Natural killer cell treated with Interleukin-12 subunit alpha and Interleukin-12 subunit beta and Interleukin-15 and Interleukin-18, amount 100 ng/mL, for 72 hours (primary cell): ENCODE results near the gene KCNIP2. TPM values are rescaled to one million over a fixed set of nuclear protein-coding genes. Genes with fewer than 3 reads are reported as not detected.

ENCODE experiments used
- ATAC-seq, 2 donors: fragments of 150-1000 bp; cut with Tn5 transposase in 1 of 2; sonication (Bioruptor Pico), chemical (Tn5 transposase) in 1 of 2; 2 replicates each; pipeline ENCODE4 v1.10.0; 2021
- DNase-seq: peaks from one replicate; pipeline ENCODE4 v3.0.0; 2022; ENCODE audit warnings: low spot score
- H3K27ac Mint-ChIP-seq, 2 donors: 1 replicate in 1 of 2; 2 replicates in 1 of 2; pipeline ENCODE4 v1.8.0; 2022; ENCODE audit warnings: mixed read lengths in 2 of 2, mild to moderate bottlenecking in 1 of 2, moderate library complexity in 1 of 2
- H3K27me3 Mint-ChIP-seq, 2 donors: 1 replicate in 1 of 2; 2 replicates in 1 of 2; pipeline ENCODE4 v1.8.0; 2022; ENCODE audit warnings: mixed read lengths in 2 of 2
- H3K36me3 Mint-ChIP-seq: one replicate; pipeline ENCODE4 v1.8.0; 2022; ENCODE audit warnings: mixed read lengths
- H3K4me1 Mint-ChIP-seq, 2 donors: 1 replicate in 1 of 2; 2 replicates in 1 of 2; pipeline ENCODE4 v1.8.0; 2022; ENCODE audit warnings: low read depth in 2 of 2, mixed read lengths in 2 of 2, mild to moderate bottlenecking in 1 of 2
- H3K4me3 Mint-ChIP-seq: one replicate; pipeline ENCODE4 v1.8.0; 2022; ENCODE audit warnings: mixed read lengths
- H3K9me3 Mint-ChIP-seq: 2 replicates; pipeline ENCODE4 v1.8.0; 2022; ENCODE audit warnings: mixed read lengths
- total RNA-seq, 2 donors: library from RNA; stranded (reverse); gene quantifications; one replicate each; pipeline ENCODE4 v1.2.3, GENCODE V29; 2022

Gene KCNIP2
- total RNA-seq, 2 donors from 2014 or later: 2.2 to 6.8 TPM

- no peak for ATAC-seq
- Mint-ChIP-seq H3K27ac (no peak overlapping the region), H3K9me3 (no peaks in the 10 kb centered on the region), H3K4me3 (peak overlapping the region; percentile 83), H3K4me1 (peaks cover 32% of the 10 kb centered on the region in 2 donors), H3K27me3 (no peaks in the 10 kb centered on the region), H3K36me3 (no peaks in the 10 kb centered on the region)
- DNase-seq: no peak
Observed at GRCh38 chr10:101828766-101829551, 14.6 kb downstream of the KCNIP2 start.

DNA sequence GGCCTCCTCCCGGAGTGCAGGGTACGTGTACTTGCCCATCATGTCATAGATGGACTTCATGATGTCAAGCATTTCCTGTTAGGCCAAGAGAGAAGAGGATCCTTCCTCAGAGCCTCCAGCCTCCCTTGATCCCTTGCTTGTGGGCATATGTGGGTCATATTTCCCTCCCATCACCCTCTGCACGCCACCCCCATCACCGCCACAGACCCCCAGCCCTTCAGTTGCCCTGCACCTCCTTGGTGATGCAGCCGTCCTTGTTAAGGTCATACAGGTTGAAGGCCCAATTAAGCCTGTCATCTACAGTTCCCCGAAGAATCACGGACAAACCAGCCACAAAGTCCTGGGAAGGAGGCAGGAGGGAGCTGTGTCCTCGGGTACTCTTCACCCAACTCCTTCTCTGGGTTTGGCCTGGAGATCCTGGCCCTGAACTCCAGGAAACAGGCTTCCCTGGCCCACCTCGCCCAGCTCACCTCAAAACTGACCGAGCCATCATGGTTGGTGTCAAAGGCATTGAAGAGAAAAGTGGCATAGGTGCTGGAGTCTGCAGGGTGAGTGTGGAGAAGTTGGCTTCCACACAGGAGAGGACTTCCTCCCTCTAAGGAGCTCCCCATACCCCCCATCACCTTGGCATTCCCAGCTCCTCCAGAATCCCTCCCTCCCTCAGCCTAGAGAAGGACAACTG lies 15.5 kb downstream of the KCNIP2 start:
- Mint-ChIP-seq H3K4me1 (peaks cover 23 to 25% of the 10 kb centered on the region in 2 donors), H3K27ac (no peak overlapping the region), H3K9me3 (no peaks in the 10 kb centered on the region), H3K36me3 (no peaks in the 10 kb centered on the region), H3K27me3 (no peaks in the 10 kb centered on the region), H3K4me3 (no peak overlapping the region)
- no peak for ATAC-seq
- DNase-seq: no peak

DNA sequence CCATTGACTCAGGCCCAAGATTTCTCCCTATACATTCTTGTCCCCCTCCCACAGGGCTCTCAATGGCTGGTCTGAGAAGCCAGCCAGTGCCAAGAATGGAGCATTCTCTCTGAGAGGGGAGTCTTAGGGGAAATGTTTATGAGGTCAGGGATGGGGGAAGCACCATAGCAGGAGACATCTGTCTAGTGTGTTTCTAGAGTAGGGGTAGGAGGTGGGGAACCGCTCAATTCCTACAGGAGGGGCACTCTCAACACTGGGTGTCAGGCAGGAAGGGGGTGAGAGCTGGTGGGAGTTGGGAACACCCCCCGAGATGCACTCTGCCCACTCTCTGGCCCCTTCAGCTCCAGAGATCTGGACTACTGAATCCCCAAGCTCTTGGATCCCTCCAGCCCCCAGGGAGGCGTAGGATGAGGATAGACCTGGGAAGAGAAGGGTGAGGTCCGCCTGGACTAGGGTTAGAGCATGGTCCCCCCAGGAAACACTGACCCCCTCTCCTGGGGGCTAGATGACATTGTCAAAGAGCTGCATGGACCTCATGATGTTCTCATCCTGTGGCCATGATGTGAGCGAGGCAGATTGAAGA lies 16.7 kb downstream of the KCNIP2 start:
- Mint-ChIP-seq H3K9me3 (no peaks in the 10 kb centered on the region), H3K27me3 (no peaks in the 10 kb centered on the region), H3K4me1 (peaks cover 23 to 25% of the 10 kb centered on the region in 2 donors), H3K27ac (no peak overlapping the region), H3K36me3 (no peaks in the 10 kb centered on the region), H3K4me3 (no peak overlapping the region)
- DNase-seq: no peak
- no peak for ATAC-seq

GRCh38 chr10:101824736-101825135 lies 18.9 kb downstream of the KCNIP2 start:
- Mint-ChIP-seq H3K4me1 (peaks cover 1 to 10% of the 10 kb centered on the region in 2 donors), H3K27ac (peak overlapping the region in 1 of 2 donors; percentile 26), H3K27me3 (no peaks in the 10 kb centered on the region), H3K9me3 (no peaks in the 10 kb centered on the region), H3K36me3 (no peaks in the 10 kb centered on the region), H3K4me3 (no peak overlapping the region)
- ATAC-seq (no peak), DNase-seq (no peak)

- DNase-seq (no peak), ATAC-seq (peak; percentile 7 to 44)
- no peaks in the 10 kb centered on the region for H3K27me3 Mint-ChIP-seq
- peaks cover 17% of the 10 kb centered on the region for H3K36me3 Mint-ChIP-seq
- no peaks in the 10 kb centered on the region for H3K9me3 Mint-ChIP-seq
- H3K4me3 Mint-ChIP-seq: peak overlapping the region; percentile 93
- H3K27ac Mint-ChIP-seq: peak overlapping the region; percentile 84 to 85
- peaks cover 26 to 36% of the 10 kb centered on the region in 2 donors for H3K4me1 Mint-ChIP-seq
Observed at GRCh38 chr10:101818872-101819633, 24.5 kb downstream of the KCNIP2 start.

- Mint-ChIP-seq H3K9me3 (no peaks in the 10 kb centered on the region), H3K4me3 (peak within 1 kb of the TSS; percentile 93), H3K4me1 (peaks cover 32 to 44% of the 10 kb centered on the region in 2 donors)
Observed at GRCh38 chr10:101818119-101818871, 25.3 kb downstream of the KCNIP2 start, which contains the start of gene OGA. Gene OGA (minus strand): TSS chr10:101818444. CDS start chr10:101818022, 422 bp downstream.

GRCh38 chr10:101817337-101818118 lies 26.1 kb downstream of the KCNIP2 start:
- Mint-ChIP-seq H3K36me3 (peaks cover 17% of the 10 kb centered on the region), H3K4me1 (peaks cover 36 to 46% of the 10 kb centered on the region in 2 donors), H3K27me3 (no peaks in the 10 kb centered on the region), H3K9me3 (no peaks in the 10 kb centered on the region), H3K4me3 (peak overlapping the region; percentile 93), H3K27ac (peak overlapping the region; percentile 84 to 85)
- DNase-seq: peak; percentile 68
- ATAC-seq: peak in 1 of 2 donors; percentile 3

More at GRCh38 chr10:101818119-101818871, 25.3 kb downstream of the KCNIP2 start, which contains the start of gene OGA:
- H3K36me3 Mint-ChIP-seq: peaks cover 17% of the 10 kb centered on the region
- DNase-seq: peak; percentile 99
- H3K27ac Mint-ChIP-seq: peak within 1 kb of the TSS; percentile 84 to 85
- peak; percentile 97 to 98 for ATAC-seq
- no peaks in the 10 kb centered on the region for H3K27me3 Mint-ChIP-seq

GRCh38 chr10:101816913-101817336 lies 26.7 kb downstream of the KCNIP2 start:
- peaks cover 37 to 46% of the 10 kb centered on the region in 2 donors for H3K4me1 Mint-ChIP-seq
- H3K4me3 Mint-ChIP-seq: peak overlapping the region; percentile 93
- H3K9me3 Mint-ChIP-seq: no peaks in the 10 kb centered on the region
- peak overlapping the region; percentile 84 to 85 for H3K27ac Mint-ChIP-seq
- DNase-seq: no peak
- no peaks in the 10 kb centered on the region for H3K27me3 Mint-ChIP-seq
- ATAC-seq: no peak
- peaks cover 17% of the 10 kb centered on the region for H3K36me3 Mint-ChIP-seq

DNA sequence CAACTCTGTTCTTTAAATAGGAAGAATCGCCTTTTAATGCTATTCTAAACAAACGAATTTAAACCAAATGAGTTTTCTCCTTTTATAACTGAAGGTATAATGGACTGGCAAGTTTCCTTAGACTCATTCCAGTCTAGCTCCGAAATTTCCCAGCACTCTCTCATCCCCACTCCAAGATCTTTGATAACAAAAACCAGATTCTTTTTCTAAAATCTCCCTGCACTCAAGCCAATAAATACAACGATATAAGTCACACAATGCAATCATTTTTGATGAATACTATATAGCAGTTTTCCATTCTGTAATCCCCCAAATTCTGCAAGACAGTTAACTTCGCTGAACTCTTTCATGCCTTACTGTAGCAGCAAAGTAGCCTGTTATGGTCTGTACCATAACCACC lies 27.2 kb downstream of the KCNIP2 start:
- H3K9me3 Mint-ChIP-seq: no peaks in the 10 kb centered on the region
- peaks cover 33 to 46% of the 10 kb centered on the region in 2 donors for H3K4me1 Mint-ChIP-seq
- ATAC-seq: no peak
- H3K27me3 Mint-ChIP-seq: no peaks in the 10 kb centered on the region
- H3K4me3 Mint-ChIP-seq: peak overlapping the region; percentile 93
- no peak for DNase-seq
- peaks cover 17% of the 10 kb centered on the region for H3K36me3 Mint-ChIP-seq
- peak overlapping the region; percentile 84 to 85 for H3K27ac Mint-ChIP-seq

- Mint-ChIP-seq H3K27me3 (no peaks in the 10 kb centered on the region), H3K4me3 (peak overlapping the region; percentile 93), H3K36me3 (peaks cover 17% of the 10 kb centered on the region), H3K27ac (peak overlapping the region; percentile 84 to 85), H3K9me3 (no peaks in the 10 kb centered on the region), H3K4me1 (peaks cover 38 to 46% of the 10 kb centered on the region in 2 donors)
- ATAC-seq (no peak), DNase-seq (no peak)
Observed at GRCh38 chr10:101814466-101815071, 29.0 kb downstream of the KCNIP2 start.

- Mint-ChIP-seq H3K4me3 (no peak overlapping the region), H3K27ac (peak overlapping the region; percentile 17 to 85), H3K36me3 (peaks cover 13% of the 10 kb centered on the region), H3K27me3 (no peaks in the 10 kb centered on the region), H3K9me3 (no peaks in the 10 kb centered on the region), H3K4me1 (peaks cover 31 to 35% of the 10 kb centered on the region in 2 donors)
- no peak for ATAC-seq
- no peak for DNase-seq
Observed at GRCh38 chr10:101812606-101813005, 31.0 kb downstream of the KCNIP2 start.

GRCh38 chr10:101807158-101807557 lies 36.4 kb downstream of the KCNIP2 start:
- ATAC-seq (no peak), DNase-seq (no peak)
- H3K27ac Mint-ChIP-seq: peak overlapping the region; percentile 28 to 57
- H3K4me1 Mint-ChIP-seq: peaks cover 0 to 8% of the 10 kb centered on the region in 2 donors
- H3K9me3 Mint-ChIP-seq: no peaks in the 10 kb centered on the region
- peaks cover 17% of the 10 kb centered on the region for H3K36me3 Mint-ChIP-seq
- no peak overlapping the region for H3K4me3 Mint-ChIP-seq
- H3K27me3 Mint-ChIP-seq: no peaks in the 10 kb centered on the region
